GM12878 (cell line): ENCODE data around the gene CLN3. TPM values are rescaled to one million over a fixed set of nuclear protein-coding genes. Genes with fewer than 3 reads are reported as not detected.

Experiments
- ATAC-seq: fragments of 200-7000 bp; cut with Tn5 transposase; 3 replicates; pipeline ENCODE4 v1.9.1; 2020; ENCODE audit warnings: mild to moderate bottlenecking, moderate library complexity
- BruUV-seq: library from RNA; stranded (reverse); fragments of 400-500 nt; replicated peaks from 2 replicates; lab custom pipeline; 2021; lab: Mats Ljungman, UMichigan
- CTCF ChIA-PET: fragments of 300-600 bp; sonication (Branson Sonifier 250); formaldehyde crosslinking; extraction: SDS; loops from one replicate; lab custom pipeline; 2021; ENCODE audit warnings: inconsistent platforms; lab: Yijun Ruan, JAX
- POLR2A ChIA-PET: fragments of 350-600 bp; formaldehyde crosslinking; extraction: SDS; loops from one replicate; lab custom pipeline; 2021; ENCODE audit warnings: inconsistent platforms; lab: Charles Lee
- RAD21 ChIA-PET: fragments of 300-600 bp; sonication (Branson Sonifier 250); formaldehyde crosslinking; loops from one replicate; lab custom pipeline; 2023; ENCODE audit warnings: antibody characterized with exemption; ENCODE audit not compliant: unreplicated experiment; lab: Charles Lee
- SMC1A ChIA-PET: fragments of 300-600 bp; sonication (Branson Sonifier 250); formaldehyde crosslinking; loops from one replicate; lab custom pipeline; 2023; ENCODE audit not compliant: unreplicated experiment, uncharacterized antibody; lab: Charles Lee
- DNase-seq: peaks from one replicate; pipeline ENCODE4 v3.0.0-alpha.2; 2011; ENCODE audit warnings: low read depth, low spot score
- FAIRE-seq: peaks from 3 replicates; lab custom pipeline; 2011; peaks lifted over from hg19 to GRCh38; lab: Jason Lieb, UNC
- H2AFZ ChIP-seq: 2 replicates; pipeline ENCODE4 v1.6.0; 2011; ENCODE audit warnings: low read depth, low read length, control low read depth; ENCODE audit not compliant: control insufficient read depth
- H3K27ac ChIP-seq: 2 replicates; pipeline ENCODE4 v1.5.1; 2011; ENCODE audit warnings: control low read depth; ENCODE audit not compliant: control insufficient read depth, insufficient read depth
- H3K27me3 ChIP-seq, 2 experiments: replicated peaks in 1 of 2; 2 replicates each; pipeline versions ENCODE4 v1.6.0 to v1.6.1; 2011; ENCODE audit warnings: low read length in 1 of 2; ENCODE audit not compliant: control insufficient read depth in 2 of 2, insufficient read depth in 2 of 2
- H3K36me3 ChIP-seq, 2 experiments: 2 replicates each; pipeline ENCODE4 v1.5.1; 2011; ENCODE audit warnings: low read length in 1 of 2; ENCODE audit not compliant: control insufficient read depth in 2 of 2, insufficient read depth in 2 of 2
- H3K4me1 ChIP-seq: 2 replicates; pipeline ENCODE4 v1.6.1; 2011; ENCODE audit warnings: mild to moderate bottlenecking, low read length, moderate library complexity, mixed read lengths; ENCODE audit not compliant: control insufficient read depth, insufficient read depth
- H3K4me2 ChIP-seq: 2 replicates; pipeline ENCODE4 v1.6.0; 2011; ENCODE audit warnings: control low read depth; ENCODE audit not compliant: control insufficient read depth, insufficient read depth
- H3K4me3 ChIP-seq: fragments of 200-600 bp; sonication (generic); 2 replicates; pipeline ENCODE4 v1.5.1; 2016
- H3K79me2 ChIP-seq: 2 replicates; pipeline ENCODE4 v1.6.0; 2011; ENCODE audit warnings: low read length; ENCODE audit not compliant: control insufficient read depth, insufficient read depth
- H3K9ac ChIP-seq: 2 replicates; pipeline ENCODE4 v1.8.0; 2011; ENCODE audit warnings: low read length, control low read depth, mixed read lengths; ENCODE audit not compliant: control insufficient read depth, insufficient read depth
- H3K9me3 ChIP-seq: replicated peaks from 3 replicates; pipeline ENCODE4 v1.5.1; 2011; ENCODE audit warnings: mild to moderate bottlenecking, low read length; ENCODE audit not compliant: control insufficient read depth, insufficient read depth
- H4K20me1 ChIP-seq: 2 replicates; pipeline ENCODE4 v1.6.0; 2011; ENCODE audit not compliant: control insufficient read depth, insufficient read depth
- ATF7 ChIP-seq: fragments of 450-650 bp; IDR thresholded peaks from 2 replicates; pipeline ENCODE4 v1.6.1; 2016; ENCODE audit warnings: low read depth, mild to moderate bottlenecking
- BHLHE40 ChIP-seq, 2 experiments: fragments of 450-650 bp in 1 of 2; IDR thresholded peaks; 2 replicates each; pipeline ENCODE4 v1.6.1; 2011 to 2017; ENCODE audit warnings: low read depth in 2 of 2, borderline replicate concordance in 1 of 2, improper control_type of control experiment in 1 of 2, low read length in 1 of 2, mild to moderate bottlenecking in 1 of 2
- BMI1 ChIP-seq: fragments of 450-650 bp; IDR thresholded peaks from 2 replicates; pipeline ENCODE4 v1.6.1; 2016; ENCODE audit warnings: mild to moderate bottlenecking, moderate library complexity, borderline replicate concordance
- CEBPB ChIP-seq, 2 experiments: fragments of 150-350 bp in 1 of 2; IDR thresholded peaks; 2 replicates each; pipeline ENCODE4 v1.6.1; 2012 to 2014; ENCODE audit warnings: low read depth in 2 of 2, low read length in 2 of 2, borderline replicate concordance in 1 of 2, inconsistent platforms in 1 of 2
- EED ChIP-seq: sonication (generic); IDR thresholded peaks from 2 replicates; pipeline ENCODE4 v1.6.1; 2016; ENCODE audit warnings: antibody characterized with exemption, low read depth
- JUNB ChIP-seq: IDR thresholded peaks from 2 replicates; pipeline ENCODE4 v1.6.1; 2016; ENCODE audit warnings: antibody characterized with exemption, mild to moderate bottlenecking
- JUND ChIP-seq: IDR thresholded peaks from 2 replicates; pipeline ENCODE4 v1.6.1; 2012; ENCODE audit warnings: low read depth, mild to moderate bottlenecking, low read length, improper control_type of control experiment, moderate library complexity
- MTA3 ChIP-seq: IDR thresholded peaks from 2 replicates; pipeline ENCODE4 v1.6.1; 2012; ENCODE audit warnings: low read length, inconsistent platforms, borderline replicate concordance
- NFYA ChIP-seq: IDR thresholded peaks from 2 replicates; pipeline ENCODE4 v1.6.1; 2011; ENCODE audit warnings: low read depth, mild to moderate bottlenecking, low read length, improper control_type of control experiment, borderline replicate concordance
- NR2C2 ChIP-seq: IDR thresholded peaks from 2 replicates; pipeline ENCODE4 v1.6.1; 2011; ENCODE audit warnings: borderline replicate concordance, low read depth; ENCODE audit not compliant: control insufficient read depth, insufficient read length
- PML ChIP-seq: IDR thresholded peaks from 2 replicates; pipeline ENCODE4 v1.6.1; 2012; ENCODE audit warnings: low read length, inconsistent platforms
- RAD21 ChIP-seq: IDR thresholded peaks from 2 replicates; pipeline ENCODE4 v1.6.1; 2011; ENCODE audit warnings: mild to moderate bottlenecking, low read depth, low read length, moderate library complexity; ENCODE audit not compliant: insufficient read depth
- RB1 ChIP-seq: fragments of 450-650 bp; formaldehyde crosslinking; IDR thresholded peaks from 2 replicates; pipeline ENCODE4 v1.6.1; 2017; ENCODE audit warnings: mild to moderate bottlenecking, borderline replicate concordance
- RUNX3 ChIP-seq: IDR thresholded peaks from 2 replicates; pipeline ENCODE4 v1.6.1; 2012; ENCODE audit warnings: low read length, inconsistent platforms
- TAF1 ChIP-seq: IDR thresholded peaks from 2 replicates; pipeline ENCODE4 v1.6.1; 2011; ENCODE audit warnings: mild to moderate bottlenecking, low read depth, low read length, borderline replicate concordance
- ZNF384 ChIP-seq: IDR thresholded peaks from 2 replicates; pipeline ENCODE4 v1.6.1; 2012; ENCODE audit warnings: low read depth, mild to moderate bottlenecking, low read length, improper control_type of control experiment, borderline replicate concordance
- WGBS: methylation state at CpG from one replicate; pipeline ENCODE4 v1.1.6; 2016; ENCODE audit warnings: low lambda C conversion rate; ENCODE audit not compliant: insufficient replicate concordance, insufficient coverage; ENCODE audit errors: missing lambda C conversion rate; 5-methylcytosine and 5-hydroxymethylcytosine counted together
- in situ Hi-C: fragments of 300-500 bp; cut with MboI; formaldehyde crosslinking; loops from 9 replicates; pipeline ENCODE4 v1.14.3; 2018; ENCODE audit warnings: mixed read lengths
- intact Hi-C: fragments of 100-400 bp; cut with micrococcal nuclease; formaldehyde crosslinking; loops from one replicate; pipeline ENCODE4 v1.14.2; 2022; ENCODE audit not compliant: unreplicated experiment
- polyA plus RNA-seq, 11 experiments: library from polyadenylated mRNA; depleted of rRNA in 4 of 11; unstranded in 6 of 11; stranded (reverse) in 5 of 11; fragments of >200 nt; fragmentation: Nextera tagmentation in 4 of 11; fragmentation: Illumina TruSeq in 1 of 11; extraction: Ambion mirVana in 4 of 11; extraction: Trizol in 1 of 11; gene quantifications; 1 replicate in 1 of 11; 2 replicates in 10 of 11; pipeline versions ENCODE4 v1.2.1 to v1.2.3, GENCODE V29; 2011 to 2016; ENCODE audit warnings: inconsistent platforms in 2 of 11, missing spikeins in 2 of 11, low read depth in 1 of 11
- total RNA-seq, 4 experiments: library from RNA; depleted of rRNA in 3 of 4; stranded (reverse); fragments of >200 nt in 3 of 4; fragmentation: Illumina TruSeq in 1 of 4; extraction: Trizol in 1 of 4; gene quantifications; 2 replicates each; pipeline versions ENCODE4 v1.2.1 to v1.2.3, GENCODE V29; 2013 to 2021
- TF ChIP-seq, protein P1 (sequence below): fragments of 450-650 bp; IDR thresholded peaks from 2 replicates; pipeline ENCODE4 v1.6.1; 2017; ENCODE audit warnings: low read depth, mild to moderate bottlenecking, moderate library complexity
- TF ChIP-seq, protein P2 (sequence below): IDR thresholded peaks from 2 replicates; pipeline ENCODE4 v1.6.1; 2012; ENCODE audit warnings: low read length, inconsistent platforms
- TF ChIP-seq, protein P3 (sequence below): fragments of 150-350 bp; IDR thresholded peaks from 2 replicates; pipeline ENCODE4 v1.6.1; 2016; ENCODE audit warnings: low read depth, low read length

Gene CLN3
- total and polyA plus RNA-seq, 10 of the 15 experiments (the other 5 are each of a cell fraction or from before 2014, with no cell fraction given), result 2.3 to 25.0 (median 16.6) TPM

DNA sequence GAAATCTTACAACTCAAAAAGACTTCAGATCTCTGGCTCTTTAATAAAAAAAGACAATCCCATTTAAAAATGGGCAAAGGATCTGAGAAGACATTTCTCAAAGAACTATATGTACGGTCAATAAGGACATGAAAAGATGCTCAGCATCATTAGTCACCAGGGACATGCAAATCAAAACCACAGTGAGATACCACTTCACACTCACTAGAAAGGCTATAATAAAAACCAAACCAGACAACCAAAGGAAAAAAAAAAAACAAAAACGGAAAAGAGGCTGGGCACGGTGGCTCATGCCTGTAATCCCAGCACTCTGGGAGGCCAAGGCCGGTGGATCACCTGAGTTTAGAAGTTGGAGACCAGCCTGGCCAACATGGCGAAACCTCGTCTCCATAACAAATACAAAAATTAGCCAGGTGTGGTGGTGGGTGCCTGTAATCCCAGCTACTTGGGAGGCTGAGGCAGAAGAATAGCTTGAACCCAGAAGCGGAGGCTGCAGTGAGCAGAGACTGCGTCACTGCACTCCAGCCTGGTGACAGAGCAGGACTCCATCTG is 18.1 kb downstream of the CLN3 start:
- SMC1A ChIA-PET, result interaction anchor here (0.8 kb wide), 1 partner anchor 18 kb away, joined by 3 read pairs; the partner anchor contains the start of gene CLN3
- ATAC-seq (peak; percentile 89), FAIRE-seq (no peak), DNase-seq (no peak)
- Histone ChIP-seq H3K9ac (no peak overlapping the region), H3K4me2 (no peak overlapping the region), H3K27ac (no peak overlapping the region), H3K4me1 (no peaks in the 10 kb centered on the region; the same call in 1 of the 2 replicates), H3K9me3 (no peaks in the 10 kb centered on the region), H3K4me3 (no peak overlapping the region), H3K36me3 (no peaks in the 10 kb centered on the region; a peak in 2 of 4 replicates), H3K27me3 (no peaks in the 10 kb centered on the region), H4K20me1 (no peaks in the 10 kb centered on the region), H3K79me2 (no peaks in the 10 kb centered on the region), H2AFZ (no peak overlapping the region)
- intact Hi-C loops (no loop called here), in situ Hi-C loops (no loop called here)
- 42% methylated on average over 8 of the region's 8 CpGs for WGBS
- POLR2A ChIA-PET, result interaction anchor here (0.7 kb wide), 1 partner anchor 135 kb away, joined by 4 read pairs; no protein-coding TSS in a partner anchor
- no TSS peak for BruUV-seq
- RAD21 ChIA-PET, result no interaction called here
- CTCF ChIA-PET, result no interaction called here
- TF ChIP-seq MTA3 (no peak), RUNX3 (peak; percentile 91), ZNF384 (peak; percentile 81), RB1 (no peak), NR2C2 (no peak), BMI1 (no peak), ATF7 (peak; percentile 75), RAD21 (no peak), TAF1 (no peak), CEBPB (IDR thresholded peaks at IDR 0.05; ENCODE audit: borderline replicate concordance in 1 of 2, low read depth in 2 of 2, low read length in 2 of 2) (no peak), JUND (no peak), JUNB (0 out of 2 replicates have a peak, but pooled peaks have one; percentile 12), NFYA (no peak), PML (no peak), BHLHE40 (IDR thresholded peaks at IDR 0.05; ENCODE audit: borderline replicate concordance in 1 of 2, low read depth in 2 of 2, low read length in 1 of 2) (peak; percentile 57 to 60), EED (no peak)
- TF ChIP-seq, protein P1, sequence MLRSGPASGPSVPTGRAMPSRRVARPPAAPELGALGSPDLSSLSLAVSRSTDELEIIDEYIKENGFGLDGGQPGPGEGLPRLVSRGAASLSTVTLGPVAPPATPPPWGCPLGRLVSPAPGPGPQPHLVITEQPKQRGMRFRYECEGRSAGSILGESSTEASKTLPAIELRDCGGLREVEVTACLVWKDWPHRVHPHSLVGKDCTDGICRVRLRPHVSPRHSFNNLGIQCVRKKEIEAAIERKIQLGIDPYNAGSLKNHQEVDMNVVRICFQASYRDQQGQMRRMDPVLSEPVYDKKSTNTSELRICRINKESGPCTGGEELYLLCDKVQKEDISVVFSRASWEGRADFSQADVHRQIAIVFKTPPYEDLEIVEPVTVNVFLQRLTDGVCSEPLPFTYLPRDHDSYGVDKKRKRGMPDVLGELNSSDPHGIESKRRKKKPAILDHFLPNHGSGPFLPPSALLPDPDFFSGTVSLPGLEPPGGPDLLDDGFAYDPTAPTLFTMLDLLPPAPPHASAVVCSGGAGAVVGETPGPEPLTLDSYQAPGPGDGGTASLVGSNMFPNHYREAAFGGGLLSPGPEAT, result peak; percentile 81
- TF ChIP-seq, protein P2, sequence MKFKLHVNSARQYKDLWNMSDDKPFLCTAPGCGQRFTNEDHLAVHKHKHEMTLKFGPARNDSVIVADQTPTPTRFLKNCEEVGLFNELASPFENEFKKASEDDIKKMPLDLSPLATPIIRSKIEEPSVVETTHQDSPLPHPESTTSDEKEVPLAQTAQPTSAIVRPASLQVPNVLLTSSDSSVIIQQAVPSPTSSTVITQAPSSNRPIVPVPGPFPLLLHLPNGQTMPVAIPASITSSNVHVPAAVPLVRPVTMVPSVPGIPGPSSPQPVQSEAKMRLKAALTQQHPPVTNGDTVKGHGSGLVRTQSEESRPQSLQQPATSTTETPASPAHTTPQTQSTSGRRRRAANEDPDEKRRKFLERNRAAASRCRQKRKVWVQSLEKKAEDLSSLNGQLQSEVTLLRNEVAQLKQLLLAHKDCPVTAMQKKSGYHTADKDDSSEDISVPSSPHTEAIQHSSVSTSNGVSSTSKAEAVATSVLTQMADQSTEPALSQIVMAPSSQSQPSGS, result no peak
- TF ChIP-seq, protein P3, sequence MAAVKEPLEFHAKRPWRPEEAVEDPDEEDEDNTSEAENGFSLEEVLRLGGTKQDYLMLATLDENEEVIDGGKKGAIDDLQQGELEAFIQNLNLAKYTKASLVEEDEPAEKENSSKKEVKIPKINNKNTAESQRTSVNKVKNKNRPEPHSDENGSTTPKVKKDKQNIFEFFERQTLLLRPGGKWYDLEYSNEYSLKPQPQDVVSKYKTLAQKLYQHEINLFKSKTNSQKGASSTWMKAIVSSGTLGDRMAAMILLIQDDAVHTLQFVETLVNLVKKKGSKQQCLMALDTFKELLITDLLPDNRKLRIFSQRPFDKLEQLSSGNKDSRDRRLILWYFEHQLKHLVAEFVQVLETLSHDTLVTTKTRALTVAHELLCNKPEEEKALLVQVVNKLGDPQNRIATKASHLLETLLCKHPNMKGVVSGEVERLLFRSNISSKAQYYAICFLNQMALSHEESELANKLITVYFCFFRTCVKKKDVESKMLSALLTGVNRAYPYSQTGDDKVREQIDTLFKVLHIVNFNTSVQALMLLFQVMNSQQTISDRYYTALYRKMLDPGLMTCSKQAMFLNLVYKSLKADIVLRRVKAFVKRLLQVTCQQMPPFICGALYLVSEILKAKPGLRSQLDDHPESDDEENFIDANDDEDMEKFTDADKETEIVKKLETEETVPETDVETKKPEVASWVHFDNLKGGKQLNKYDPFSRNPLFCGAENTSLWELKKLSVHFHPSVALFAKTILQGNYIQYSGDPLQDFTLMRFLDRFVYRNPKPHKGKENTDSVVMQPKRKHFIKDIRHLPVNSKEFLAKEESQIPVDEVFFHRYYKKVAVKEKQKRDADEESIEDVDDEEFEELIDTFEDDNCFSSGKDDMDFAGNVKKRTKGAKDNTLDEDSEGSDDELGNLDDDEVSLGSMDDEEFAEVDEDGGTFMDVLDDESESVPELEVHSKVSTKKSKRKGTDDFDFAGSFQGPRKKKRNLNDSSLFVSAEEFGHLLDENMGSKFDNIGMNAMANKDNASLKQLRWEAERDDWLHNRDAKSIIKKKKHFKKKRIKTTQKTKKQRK, result no peak
